ENCODE data around the gene SYCP2.

DNA sequence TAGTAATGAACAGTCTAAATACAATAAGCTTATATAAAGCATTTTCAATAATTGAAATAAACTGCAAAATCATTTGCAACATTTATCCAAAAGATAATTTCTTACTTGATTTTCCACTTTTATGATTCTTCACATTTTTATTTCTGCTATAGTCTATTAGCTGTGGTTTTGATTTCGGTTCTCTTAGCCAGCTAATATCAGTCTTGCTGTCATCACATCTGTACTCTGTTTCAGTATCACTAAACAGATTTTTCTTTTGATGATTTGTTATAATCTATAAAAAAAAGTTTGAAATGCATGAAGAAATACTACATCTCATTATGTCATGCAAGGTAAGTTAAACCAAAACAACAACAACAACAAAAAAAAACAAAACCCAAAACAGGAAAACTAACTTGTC lies 53.2 kb downstream of the SYCP2 start:
- TF ChIP-seq EP300 (IDR thresholded peaks at IDR 0.05) (no peak), POLR2A (IDR thresholded peaks at IDR 0.05) (no peak), POLR2AphosphoS5 (IDR thresholded peaks at IDR 0.05) (no peak)
- TF ChIP-seq, protein P1, sequence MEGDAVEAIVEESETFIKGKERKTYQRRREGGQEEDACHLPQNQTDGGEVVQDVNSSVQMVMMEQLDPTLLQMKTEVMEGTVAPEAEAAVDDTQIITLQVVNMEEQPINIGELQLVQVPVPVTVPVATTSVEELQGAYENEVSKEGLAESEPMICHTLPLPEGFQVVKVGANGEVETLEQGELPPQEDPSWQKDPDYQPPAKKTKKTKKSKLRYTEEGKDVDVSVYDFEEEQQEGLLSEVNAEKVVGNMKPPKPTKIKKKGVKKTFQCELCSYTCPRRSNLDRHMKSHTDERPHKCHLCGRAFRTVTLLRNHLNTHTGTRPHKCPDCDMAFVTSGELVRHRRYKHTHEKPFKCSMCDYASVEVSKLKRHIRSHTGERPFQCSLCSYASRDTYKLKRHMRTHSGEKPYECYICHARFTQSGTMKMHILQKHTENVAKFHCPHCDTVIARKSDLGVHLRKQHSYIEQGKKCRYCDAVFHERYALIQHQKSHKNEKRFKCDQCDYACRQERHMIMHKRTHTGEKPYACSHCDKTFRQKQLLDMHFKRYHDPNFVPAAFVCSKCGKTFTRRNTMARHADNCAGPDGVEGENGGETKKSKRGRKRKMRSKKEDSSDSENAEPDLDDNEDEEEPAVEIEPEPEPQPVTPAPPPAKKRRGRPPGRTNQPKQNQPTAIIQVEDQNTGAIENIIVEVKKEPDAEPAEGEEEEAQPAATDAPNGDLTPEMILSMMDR (IDR thresholded peaks at IDR 0.05): no peak

Measured in sigmoid colon (tissue), 4 donors.